ENCODE measurements around the gene ROBO1.

DNA sequence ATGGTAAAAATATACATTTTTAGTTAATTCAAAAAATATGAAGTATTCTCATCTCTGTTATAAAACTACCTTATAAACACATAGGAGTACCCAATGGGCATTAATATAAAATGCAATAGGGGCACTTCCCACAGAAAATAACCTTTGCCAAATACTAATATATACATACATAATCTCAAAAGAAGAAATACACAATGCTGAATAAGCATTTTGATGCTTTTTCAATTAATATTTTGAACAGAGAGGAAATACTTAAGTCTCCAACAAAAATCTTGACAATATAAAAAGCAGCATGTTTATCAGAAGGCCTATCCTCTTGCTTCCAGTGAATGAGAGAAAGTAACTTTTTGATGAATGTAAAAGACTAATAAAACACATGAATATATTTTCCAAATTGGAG is 110.7 kb downstream of the ROBO1 start:
- TF ChIP-seq RAD21 (IDR thresholded peaks at IDR 0.05) (no peak), CTCF (IDR thresholded peaks at IDR 0.05; ENCODE audit: low read depth, low read length, missing input control) (no peak), YY1 (IDR thresholded peaks at IDR 0.05) (no peak), JUND (IDR thresholded peaks at IDR 0.05) (no peak), SP1 (IDR thresholded peaks at IDR 0.05) (no peak), TAF1 (conservative IDR thresholded peaks at IDR 0.05) (no peak), FOXA2 (IDR thresholded peaks at IDR 0.05) (no peak), EGR1 (IDR thresholded peaks at IDR 0.05; ENCODE audit: low read depth in 2 of 2) (no peak), RXRA (IDR thresholded peaks at IDR 0.05) (no peak), HNF4A (conservative IDR thresholded peaks at IDR 0.05) (no peak)
- TF ChIP-seq, protein P1, sequence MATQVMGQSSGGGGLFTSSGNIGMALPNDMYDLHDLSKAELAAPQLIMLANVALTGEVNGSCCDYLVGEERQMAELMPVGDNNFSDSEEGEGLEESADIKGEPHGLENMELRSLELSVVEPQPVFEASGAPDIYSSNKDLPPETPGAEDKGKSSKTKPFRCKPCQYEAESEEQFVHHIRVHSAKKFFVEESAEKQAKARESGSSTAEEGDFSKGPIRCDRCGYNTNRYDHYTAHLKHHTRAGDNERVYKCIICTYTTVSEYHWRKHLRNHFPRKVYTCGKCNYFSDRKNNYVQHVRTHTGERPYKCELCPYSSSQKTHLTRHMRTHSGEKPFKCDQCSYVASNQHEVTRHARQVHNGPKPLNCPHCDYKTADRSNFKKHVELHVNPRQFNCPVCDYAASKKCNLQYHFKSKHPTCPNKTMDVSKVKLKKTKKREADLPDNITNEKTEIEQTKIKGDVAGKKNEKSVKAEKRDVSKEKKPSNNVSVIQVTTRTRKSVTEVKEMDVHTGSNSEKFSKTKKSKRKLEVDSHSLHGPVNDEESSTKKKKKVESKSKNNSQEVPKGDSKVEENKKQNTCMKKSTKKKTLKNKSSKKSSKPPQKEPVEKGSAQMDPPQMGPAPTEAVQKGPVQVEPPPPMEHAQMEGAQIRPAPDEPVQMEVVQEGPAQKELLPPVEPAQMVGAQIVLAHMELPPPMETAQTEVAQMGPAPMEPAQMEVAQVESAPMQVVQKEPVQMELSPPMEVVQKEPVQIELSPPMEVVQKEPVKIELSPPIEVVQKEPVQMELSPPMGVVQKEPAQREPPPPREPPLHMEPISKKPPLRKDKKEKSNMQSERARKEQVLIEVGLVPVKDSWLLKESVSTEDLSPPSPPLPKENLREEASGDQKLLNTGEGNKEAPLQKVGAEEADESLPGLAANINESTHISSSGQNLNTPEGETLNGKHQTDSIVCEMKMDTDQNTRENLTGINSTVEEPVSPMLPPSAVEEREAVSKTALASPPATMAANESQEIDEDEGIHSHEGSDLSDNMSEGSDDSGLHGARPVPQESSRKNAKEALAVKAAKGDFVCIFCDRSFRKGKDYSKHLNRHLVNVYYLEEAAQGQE (IDR thresholded peaks at IDR 0.05), result no peak
- TF ChIP-seq, protein P2, sequence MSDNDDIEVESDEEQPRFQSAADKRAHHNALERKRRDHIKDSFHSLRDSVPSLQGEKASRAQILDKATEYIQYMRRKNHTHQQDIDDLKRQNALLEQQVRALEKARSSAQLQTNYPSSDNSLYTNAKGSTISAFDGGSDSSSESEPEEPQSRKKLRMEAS (IDR thresholded peaks at IDR 0.05), result no peak
- TF ChIP-seq, protein P3, sequence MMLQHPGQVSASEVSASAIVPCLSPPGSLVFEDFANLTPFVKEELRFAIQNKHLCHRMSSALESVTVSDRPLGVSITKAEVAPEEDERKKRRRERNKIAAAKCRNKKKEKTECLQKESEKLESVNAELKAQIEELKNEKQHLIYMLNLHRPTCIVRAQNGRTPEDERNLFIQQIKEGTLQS (IDR thresholded peaks at IDR 0.05), result no peak
- TF ChIP-seq, protein P4, sequence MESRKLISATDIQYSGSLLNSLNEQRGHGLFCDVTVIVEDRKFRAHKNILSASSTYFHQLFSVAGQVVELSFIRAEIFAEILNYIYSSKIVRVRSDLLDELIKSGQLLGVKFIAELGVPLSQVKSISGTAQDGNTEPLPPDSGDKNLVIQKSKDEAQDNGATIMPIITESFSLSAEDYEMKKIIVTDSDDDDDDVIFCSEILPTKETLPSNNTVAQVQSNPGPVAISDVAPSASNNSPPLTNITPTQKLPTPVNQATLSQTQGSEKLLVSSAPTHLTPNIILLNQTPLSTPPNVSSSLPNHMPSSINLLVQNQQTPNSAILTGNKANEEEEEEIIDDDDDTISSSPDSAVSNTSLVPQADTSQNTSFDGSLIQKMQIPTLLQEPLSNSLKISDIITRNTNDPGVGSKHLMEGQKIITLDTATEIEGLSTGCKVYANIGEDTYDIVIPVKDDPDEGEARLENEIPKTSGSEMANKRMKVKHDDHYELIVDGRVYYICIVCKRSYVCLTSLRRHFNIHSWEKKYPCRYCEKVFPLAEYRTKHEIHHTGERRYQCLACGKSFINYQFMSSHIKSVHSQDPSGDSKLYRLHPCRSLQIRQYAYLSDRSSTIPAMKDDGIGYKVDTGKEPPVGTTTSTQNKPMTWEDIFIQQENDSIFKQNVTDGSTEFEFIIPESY (IDR thresholded peaks at IDR 0.05), result no peak
